ENCODE results near the gene KRT16. TPM values are rescaled to one million over a fixed set of nuclear protein-coding genes. Genes with fewer than 3 reads are reported as not detected.
"Not testable (repeated sequence)": the region's sequence is repeated elsewhere in the genome, so short reads cannot be mapped to it uniquely, and the experiment has no call there.

Gene KRT16
- total RNA-seq, 1 experiment from 2014 or later = not detected

DNA sequence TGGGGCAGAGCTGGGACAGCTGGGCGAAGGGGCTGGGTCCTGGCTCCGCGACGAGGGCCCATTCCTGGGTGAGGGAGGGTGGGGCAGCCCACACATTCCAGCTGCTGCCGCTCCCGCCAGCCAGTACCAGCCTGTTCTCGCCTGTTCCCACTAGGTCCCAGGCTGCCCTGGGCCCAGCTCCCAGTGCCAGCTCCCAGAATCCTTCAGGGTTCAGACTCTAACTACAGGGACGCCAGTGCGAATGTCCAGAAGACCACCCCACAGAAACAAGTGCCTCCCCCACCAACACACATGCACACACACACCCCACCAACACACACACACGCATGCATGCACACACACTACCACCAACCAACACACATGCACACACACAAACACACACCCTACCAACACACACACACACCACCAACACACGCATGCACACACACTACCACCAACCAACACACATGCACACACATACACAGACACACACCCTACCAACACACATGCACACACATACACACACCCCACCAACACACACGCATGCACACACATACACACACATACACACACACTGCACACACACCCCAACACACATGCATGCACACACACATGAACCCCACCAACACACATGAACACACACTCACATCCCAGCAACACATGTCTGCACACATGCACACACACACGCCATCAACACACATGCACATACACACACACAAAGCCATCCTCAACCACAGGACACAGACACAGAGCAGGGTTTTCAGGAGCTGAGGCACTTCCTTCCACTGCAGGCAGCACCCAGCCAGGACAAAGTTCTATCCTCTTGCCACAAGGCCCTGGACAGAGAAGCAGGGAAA is 39.3 kb upstream of the KRT16 start:
- Histone ChIP-seq H3K36me3 (replicated peaks; ENCODE audit: control insufficient read depth, insufficient read depth, low read length) (no peaks in the 10 kb centered on the region), H3K27me3 (ENCODE audit: control insufficient read depth, insufficient read depth, low read length) (peaks cover 3% of the 10 kb centered on the region; the same call in 1 of the 2 replicates), H3K4me3 (ENCODE audit: insufficient read depth, low read depth, low read length) (no peak overlapping the region)
- DNase-seq = no peak

DNA sequence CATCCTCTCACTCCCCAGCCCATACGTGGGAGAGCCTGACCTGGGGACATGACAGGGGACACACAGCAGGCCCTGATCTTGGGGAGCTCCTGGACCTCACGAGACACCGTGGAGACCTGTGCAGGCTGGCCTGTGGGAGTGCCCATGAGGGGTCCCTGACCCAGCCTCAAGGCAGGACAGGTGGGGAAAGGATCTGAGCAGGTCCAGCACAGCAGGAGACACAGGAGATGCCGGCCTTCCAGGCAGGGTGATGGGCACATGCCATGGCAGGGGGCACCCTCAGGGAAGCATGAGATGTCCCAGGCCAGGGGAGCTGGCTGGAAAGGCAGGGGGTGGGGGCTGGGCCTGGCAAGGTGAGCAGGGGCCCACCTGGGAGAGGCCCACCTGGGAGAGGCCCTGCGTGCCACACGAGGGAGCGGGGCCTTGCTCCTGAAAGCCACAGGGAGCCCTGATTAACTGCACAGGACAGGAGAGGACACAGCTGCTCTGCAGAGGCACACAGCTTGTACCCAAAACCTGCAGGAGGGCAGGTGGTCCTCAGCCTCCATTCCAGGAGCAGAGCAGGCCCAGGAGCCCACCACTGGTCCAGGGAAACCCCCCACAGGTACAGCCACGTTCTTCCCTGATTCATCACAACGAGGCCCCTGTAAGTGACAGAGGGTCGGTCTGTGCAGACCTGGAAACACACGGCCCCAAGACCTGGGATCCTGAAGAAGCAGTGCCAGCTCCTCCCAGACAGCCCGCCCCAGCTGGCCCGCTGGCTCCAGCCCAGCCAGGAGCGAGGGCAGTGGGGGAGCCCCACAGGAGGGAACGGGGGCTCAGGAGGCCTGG is 38.4 kb upstream of the KRT16 start:
- Histone ChIP-seq H3K27me3 (ENCODE audit: control insufficient read depth, insufficient read depth, low read length) (peaks cover 3% of the 10 kb centered on the region; the same call in 1 of the 2 replicates), H3K36me3 (replicated peaks; ENCODE audit: control insufficient read depth, insufficient read depth, low read length) (no peaks in the 10 kb centered on the region), H3K4me3 (ENCODE audit: insufficient read depth, low read depth, low read length) (no peak overlapping the region)
- peak; percentile 63 for DNase-seq

- Histone ChIP-seq H3K27me3 (ENCODE audit: control insufficient read depth, insufficient read depth, low read length) (peaks cover 3% of the 10 kb centered on the region; the same call in 1 of the 2 replicates), H3K4me3 (ENCODE audit: insufficient read depth, low read depth, low read length) (no peak overlapping the region)
- no peak for DNase-seq
Observed at GRCh38 chr17:41649923-41650519, 37.5 kb upstream of the KRT16 start.

GRCh38 chr17:41648411-41649195 is 36.0 kb upstream of the KRT16 start:
- H3K36me3 ChIP-seq (replicated peaks; ENCODE audit: control insufficient read depth, insufficient read depth, low read length) = no peaks in the 10 kb centered on the region
- H3K27me3 ChIP-seq (ENCODE audit: control insufficient read depth, insufficient read depth, low read length) = peaks cover 3% of the 10 kb centered on the region; the same call in 1 of the 2 replicates
- DNase-seq = peak; percentile 95
- peak overlapping the region; percentile 46; the same call in 1 of the 2 replicates for H3K4me3 ChIP-seq (ENCODE audit: insufficient read depth, low read depth, low read length)

More at GRCh38 chr17:41649923-41650519, 37.5 kb upstream of the KRT16 start:
- H3K36me3 ChIP-seq (replicated peaks; ENCODE audit: control insufficient read depth, insufficient read depth, low read length) = no peaks in the 10 kb centered on the region

DNA sequence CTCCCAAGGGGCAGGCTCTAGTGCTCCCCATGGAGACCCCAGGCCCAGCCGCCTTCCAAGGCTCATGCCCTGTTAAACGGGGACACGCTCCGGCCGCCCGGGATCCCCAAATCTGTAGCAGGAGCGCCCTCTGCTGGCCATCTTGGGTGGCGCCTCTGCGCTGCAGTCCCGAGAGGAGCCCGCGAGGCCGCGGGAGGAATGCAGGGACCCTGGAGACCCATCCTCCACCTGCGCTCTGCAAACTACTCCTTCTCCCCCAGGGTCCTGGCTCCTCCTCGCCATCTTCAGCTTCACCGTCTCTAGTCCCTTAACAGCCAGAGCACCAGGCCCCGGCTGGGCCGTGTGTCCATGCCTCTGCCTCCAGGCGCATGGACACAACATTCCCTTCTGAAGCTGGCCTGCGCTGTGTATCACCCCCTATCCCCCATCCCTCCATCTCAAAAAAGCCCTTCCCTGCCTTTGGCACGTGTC is 35.4 kb upstream of the KRT16 start:
- H3K27me3 ChIP-seq (ENCODE audit: control insufficient read depth, insufficient read depth, low read length) = peaks cover 3% of the 10 kb centered on the region; the same call in 1 of the 2 replicates
- peak; percentile 98 for DNase-seq
- no peaks in the 10 kb centered on the region for H3K36me3 ChIP-seq (replicated peaks; ENCODE audit: control insufficient read depth, insufficient read depth, low read length)
- peak overlapping the region; percentile 46; the same call in 1 of the 2 replicates for H3K4me3 ChIP-seq (ENCODE audit: insufficient read depth, low read depth, low read length)

DNA sequence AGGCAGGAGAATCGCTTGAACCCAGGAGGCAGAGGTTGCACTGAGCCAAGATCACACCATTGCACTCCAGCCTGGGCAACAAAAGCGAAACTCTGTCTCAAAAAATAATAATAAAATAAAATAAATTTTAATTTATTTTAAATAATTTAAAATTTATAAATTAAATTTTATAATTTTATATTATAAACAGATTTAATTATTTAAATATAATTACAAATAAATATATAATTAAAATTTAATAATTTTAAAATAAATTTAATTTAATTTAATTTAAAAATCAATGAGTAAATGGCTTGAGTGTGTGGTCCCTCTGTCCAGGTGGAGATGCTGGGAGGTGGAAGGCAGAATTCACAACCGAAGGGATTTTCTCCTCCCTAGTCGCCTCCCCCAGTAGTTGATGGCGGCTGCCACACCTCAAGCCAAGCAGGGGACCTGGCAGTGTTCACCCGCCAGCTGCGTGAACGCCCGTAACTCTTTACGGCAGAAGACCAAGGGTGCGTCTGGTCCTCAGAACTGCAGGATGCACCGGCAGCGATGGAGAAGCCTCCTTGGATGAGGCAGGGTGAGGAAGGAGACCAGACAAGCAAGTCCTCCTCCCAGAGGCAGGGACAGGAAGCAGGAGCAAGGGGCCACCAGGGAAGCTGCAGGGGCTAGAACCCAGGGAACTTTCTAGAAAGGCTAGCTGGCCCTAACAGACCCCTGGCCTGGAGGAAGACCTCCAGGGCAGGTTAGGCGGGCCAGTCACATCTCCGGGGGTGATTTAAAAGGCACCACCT is 34.7 kb upstream of the KRT16 start:
- Histone ChIP-seq H3K36me3 (replicated peaks; ENCODE audit: control insufficient read depth, insufficient read depth, low read length) (no peaks in the 10 kb centered on the region), H3K27me3 (ENCODE audit: control insufficient read depth, insufficient read depth, low read length) (peaks cover 3% of the 10 kb centered on the region; the same call in 1 of the 2 replicates), H3K4me3 (ENCODE audit: insufficient read depth, low read depth, low read length) (no peak overlapping the region)
- DNase-seq = no peak

GRCh38 chr17:41642252-41643156 is 29.9 kb upstream of the KRT16 start:
- no peaks in the 10 kb centered on the region for H3K36me3 ChIP-seq (replicated peaks; ENCODE audit: control insufficient read depth, insufficient read depth, low read length)
- H3K27me3 ChIP-seq (ENCODE audit: control insufficient read depth, insufficient read depth, low read length) = no peaks in the 10 kb centered on the region
- no peak overlapping the region for H3K4me3 ChIP-seq (ENCODE audit: insufficient read depth, low read depth, low read length)
- no peak for DNase-seq

GRCh38 chr17:41640596-41640995 is 28.0 kb upstream of the KRT16 start:
- H3K4me3 ChIP-seq (ENCODE audit: insufficient read depth, low read depth, low read length); H3K36me3 ChIP-seq (replicated peaks; ENCODE audit: control insufficient read depth, insufficient read depth, low read length); H3K27me3 ChIP-seq (ENCODE audit: control insufficient read depth, insufficient read depth, low read length); DNase-seq: not testable (repeated sequence)

GRCh38 chr17:41639492-41640473 is 27.2 kb upstream of the KRT16 start:
- Histone ChIP-seq H3K4me3 (ENCODE audit: insufficient read depth, low read depth, low read length) (no peak overlapping the region), H3K27me3 (ENCODE audit: control insufficient read depth, insufficient read depth, low read length) (no peaks in the 10 kb centered on the region), H3K36me3 (replicated peaks; ENCODE audit: control insufficient read depth, insufficient read depth, low read length) (no peaks in the 10 kb centered on the region)
- DNase-seq = no peak

GRCh38 chr17:41638941-41639340 is 26.4 kb upstream of the KRT16 start:
- H3K27me3 ChIP-seq (ENCODE audit: control insufficient read depth, insufficient read depth, low read length) = no peaks in the 10 kb centered on the region
- H3K36me3 ChIP-seq (replicated peaks; ENCODE audit: control insufficient read depth, insufficient read depth, low read length) = no peaks in the 10 kb centered on the region
- no peak for DNase-seq
- no peak overlapping the region for H3K4me3 ChIP-seq (ENCODE audit: insufficient read depth, low read depth, low read length)

DNA sequence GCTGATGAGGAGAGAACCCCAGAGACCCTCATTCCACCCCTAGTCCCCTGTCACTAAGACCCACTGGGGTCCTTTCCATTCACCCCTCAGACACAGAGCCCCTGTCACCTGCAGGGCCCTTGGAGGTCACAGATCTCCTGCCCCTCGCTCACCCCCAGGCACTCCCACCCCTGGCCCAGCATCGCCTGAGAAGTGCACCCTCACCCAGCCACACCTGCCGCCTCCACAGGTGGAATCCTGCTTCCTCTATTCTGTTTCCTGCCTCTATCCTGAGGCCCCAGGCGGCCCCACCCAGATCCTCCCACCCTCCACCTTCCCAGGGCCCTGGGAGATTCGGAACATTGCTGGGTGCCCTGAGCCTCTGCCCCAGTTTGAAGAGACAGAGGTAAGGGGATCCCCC is 25.6 kb upstream of the KRT16 start:
- no peak for DNase-seq
- Histone ChIP-seq H3K36me3 (replicated peaks; ENCODE audit: control insufficient read depth, insufficient read depth, low read length) (no peaks in the 10 kb centered on the region), H3K27me3 (ENCODE audit: control insufficient read depth, insufficient read depth, low read length) (no peaks in the 10 kb centered on the region), H3K4me3 (ENCODE audit: insufficient read depth, low read depth, low read length) (no peak overlapping the region)

DNA sequence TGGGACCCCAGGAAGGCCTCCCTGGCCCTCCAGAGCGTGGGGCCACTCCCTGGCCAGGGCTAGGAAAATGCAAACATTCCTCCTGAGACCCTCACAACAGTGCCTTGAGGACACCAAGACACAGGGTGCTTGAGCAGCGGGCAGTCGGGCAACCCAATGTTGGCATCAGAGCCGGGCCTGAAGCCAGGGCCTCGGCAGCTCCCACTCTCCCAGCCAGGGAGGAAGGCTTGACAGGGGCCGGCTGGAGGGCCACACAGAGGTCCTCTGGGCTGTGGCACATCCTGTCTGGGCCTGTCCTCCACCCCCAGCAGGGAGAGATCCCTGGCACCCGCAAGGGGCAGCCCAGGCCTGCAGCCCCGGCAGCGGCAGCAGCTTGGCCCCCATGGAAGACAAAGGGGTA is 24.1 kb upstream of the KRT16 start:
- no peaks in the 10 kb centered on the region for H3K36me3 ChIP-seq (replicated peaks; ENCODE audit: control insufficient read depth, insufficient read depth, low read length)
- no peak for DNase-seq
- H3K27me3 ChIP-seq (ENCODE audit: control insufficient read depth, insufficient read depth, low read length) = no peaks in the 10 kb centered on the region
- no peak overlapping the region for H3K4me3 ChIP-seq (ENCODE audit: insufficient read depth, low read depth, low read length)

All from H7 (cell line).